ENCODE measurements around the gene WASF2.
"Not testable (repeated sequence)": the region's sequence is repeated elsewhere in the genome, so short reads cannot be mapped to it uniquely, and the experiment has no call there.

DNA sequence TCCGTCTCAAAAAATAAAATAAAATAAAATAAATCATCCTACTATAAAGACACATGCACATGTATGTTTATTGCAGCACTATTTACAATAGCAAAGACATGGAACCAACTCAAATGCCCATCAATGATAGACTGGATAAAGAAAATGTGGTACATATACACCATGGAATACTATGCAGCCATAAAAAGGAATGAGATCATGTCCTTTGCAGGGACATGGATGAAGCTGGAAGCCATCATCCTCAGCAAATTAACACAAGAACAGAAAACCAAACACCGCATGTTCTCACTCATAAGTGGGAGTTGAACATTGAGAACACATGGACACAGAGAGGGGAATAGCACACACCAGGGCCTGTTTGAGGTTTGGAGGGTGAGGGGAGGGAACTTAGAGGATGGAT, 11.2 kb upstream of the WASF2 start:
- TF ChIP-seq CTCF (IDR thresholded peaks at IDR 0.05; ENCODE audit: low read depth, low read length); POLR2A (IDR thresholded peaks at IDR 0.05; ENCODE audit: extremely low read depth, insufficient read length); MAX (IDR thresholded peaks at IDR 0.05; ENCODE audit: low read depth, low read length); MYC (IDR thresholded peaks at IDR 0.05; ENCODE audit: low read depth, low read length): not testable (repeated sequence)
